OCI-M1 (cell line): ENCODE data around the gene RALBP1.
A peak's percentile ranks its signal among the peaks of the same experiment; 100 is the strongest.

Experiments used
- DNase-seq: peaks from one replicate; lab custom pipeline; 2025; lab: John Stamatoyannopoulos, UW

RALBP1 gene

GRCh38 chr18:9550429-9550828, 75.1 kb downstream of the RALBP1 start:
- DNase-seq = no peak

- DNase-seq = no peak
These were observed 76.9 kb downstream of the RALBP1 start for GRCh38 chr18:9552191-9552590.

- DNase-seq = no peak
These were observed 77.3 kb downstream of the RALBP1 start for GRCh38 chr18:9552616-9553015.

GRCh38 chr18:9557250-9557943, 82.1 kb downstream of the RALBP1 start:
- no peak for DNase-seq

- no peak for DNase-seq
These were observed 83.2 kb downstream of the RALBP1 start for GRCh38 chr18:9558387-9559064.

- DNase-seq = no peak
These were observed 83.9 kb downstream of the RALBP1 start for GRCh38 chr18:9559253-9559652.

- no peak for DNase-seq
These were observed 86.4 kb downstream of the RALBP1 start for GRCh38 chr18:9561759-9562158.

GRCh38 chr18:9562584-9562983, 87.3 kb downstream of the RALBP1 start:
- no peak for DNase-seq

- DNase-seq = no peak
These were observed 88.0 kb downstream of the RALBP1 start for GRCh38 chr18:9563331-9563730.

GRCh38 chr18:9565407-9565806, 90.1 kb downstream of the RALBP1 start:
- no peak for DNase-seq

GRCh38 chr18:9568186-9568585, 92.9 kb downstream of the RALBP1 start:
- no peak for DNase-seq

- DNase-seq = no peak
These were observed 93.9 kb downstream of the RALBP1 start for GRCh38 chr18:9569178-9569577.

GRCh38 chr18:9570255-9570654, 94.9 kb downstream of the RALBP1 start:
- no peak for DNase-seq

GRCh38 chr18:9571546-9571945, 96.2 kb downstream of the RALBP1 start:
- no peak for DNase-seq

GRCh38 chr18:9574473-9575115, 99.3 kb downstream of the RALBP1 start:
- DNase-seq = no peak

- DNase-seq = peak; percentile 98
These were observed 100.2 kb downstream of the RALBP1 start for GRCh38 chr18:9575558-9575957.

GRCh38 chr18:9577361-9577760, 102.0 kb downstream of the RALBP1 start:
- DNase-seq = no peak

- DNase-seq = no peak
These were observed 103.0 kb downstream of the RALBP1 start for GRCh38 chr18:9578306-9578705.

- DNase-seq = no peak
These were observed 106.4 kb downstream of the RALBP1 start for GRCh38 chr18:9581667-9582066.

GRCh38 chr18:9586814-9587213, 111.5 kb downstream of the RALBP1 start:
- no peak for DNase-seq
